ENCODE data around the gene SPATA9. TPM values are rescaled to one million over a fixed set of nuclear protein-coding genes. Genes with fewer than 3 reads are reported as not detected.

The SPATA9 gene
- total and polyA plus RNA-seq, 2 of the 13 experiments (the other 11 are each of a cell fraction or from before 2014, with no cell fraction given): not detected

GRCh38 chr5:95730011-95730700, 47.4 kb upstream of the SPATA9 start:
- CTCF ChIA-PET (ENCODE audit: low intra/inter-chr PET ratio, low total read pairs): no interaction called here
- BruUV-seq (replicated peaks): no TSS peak
- H3K36me3 ChIP-seq (replicated peaks in 1 of 2; ENCODE audit: control insufficient read depth in 1 of 2, insufficient read depth in 2 of 2, low read length in 2 of 2): no peaks in the 10 kb centered on the region
- peaks cover 3% of the 10 kb centered on the region for H3K79me2 ChIP-seq (ENCODE audit: insufficient read depth, low read length)
- POLR2A ChIA-PET: interaction anchor here (1.0 to 2.8 kb wide), 14 partner anchors 17 to 93 kb away, joined by 3 to 18 read pairs (median 5); partner anchors contain the start of genes GLRX and RFESD
- TF ChIP-seq ARID2 (CRISPR knock-in tag; IDR thresholded peaks at IDR 0.05; ENCODE audit: borderline replicate concordance) (0 out of 2 replicates have a peak, but pooled peaks have one; percentile 1), ZFP37 (CRISPR knock-in tag; IDR thresholded peaks at IDR 0.05; ENCODE audit: borderline replicate concordance) (no peak), GFI1 (CRISPR knock-in tag; IDR thresholded peaks at IDR 0.05; ENCODE audit: borderline replicate concordance) (no peak), ZNF34 (CRISPR knock-in tag; IDR thresholded peaks at IDR 0.05; ENCODE audit: borderline replicate concordance) (no peak), ZSCAN12 (CRISPR knock-in tag; IDR thresholded peaks at IDR 0.05) (no peak)
- no peak for FAIRE-seq
- DNase-seq (ENCODE audit: low spot score): no peak
- H3K27me3 ChIP-seq (ENCODE audit: control insufficient read depth in 1 of 2, insufficient read depth in 2 of 2, low read length in 2 of 2): no peaks in the 10 kb centered on the region
- peak overlapping the region; percentile 80 to 93 (median 87); a peak in 5 of 6 replicates for H3K4me3 ChIP-seq (replicated peaks in 1 of 3; ENCODE audit: insufficient read depth in 1 of 3, low read depth in 2 of 3, low read length in 3 of 3)
- ATAC-seq: no peak
- intact Hi-C loops (cut with micrococcal nuclease; ENCODE audit: unreplicated experiment) (loop anchor here (2.0 to 5.0 kb wide), 2 partner anchors 65 to 83 kb away; partner anchors contain the start of gene RFESD), in situ Hi-C loops (cut with HindIII; ENCODE audit: extremely low pct_ligation_motif_present, low pct_unique_long_range_greater_than_20kb) (no loop called here)
- peak overlapping the region; percentile 65 for H3K27ac ChIP-seq (ENCODE audit: extremely low read length, insufficient read depth, low read length)
- no peaks in the 10 kb centered on the region for H4K20me1 ChIP-seq (ENCODE audit: insufficient read depth, low read length)
- H3K9me3 ChIP-seq (ENCODE audit: low read length): no peaks in the 10 kb centered on the region
- H3K9ac ChIP-seq (ENCODE audit: insufficient read depth, low read depth, low read length): peak overlapping the region; percentile 66; the same call in 1 of the 2 replicates
- WGBS (ENCODE audit: low lambda C conversion rate): 60% methylated on average over 11 of the region's 11 CpGs
- no peak overlapping the region for H2AFZ ChIP-seq (ENCODE audit: low read length)
- peaks cover 65% of the 10 kb centered on the region for H3K4me1 ChIP-seq (ENCODE audit: insufficient read depth, low read length)
- peak overlapping the region; percentile 78 for H3K4me2 ChIP-seq (ENCODE audit: low read depth, low read length)
